ENCODE results near the gene DENND5A. TPM values are rescaled to one million over a fixed set of nuclear protein-coding genes. Genes with fewer than 3 reads are reported as not detected.

Gene DENND5A
- total and polyA plus RNA-seq, 10 of the 15 experiments (the other 5 are each of a cell fraction or from before 2014, with no cell fraction given), result 15.6 to 157 (median 85.1) TPM

- TF ChIP-seq ZBTB40 (IDR thresholded peaks at IDR 0.05; ENCODE audit: borderline replicate concordance) (no peak), RFX5 (IDR thresholded peaks at IDR 0.05; ENCODE audit: low read depth, low read length) (no peak), TARDBP (IDR thresholded peaks at IDR 0.05; ENCODE audit: borderline replicate concordance) (no peak), RELB (IDR thresholded peaks at IDR 0.05; ENCODE audit: low read depth) (no peak)
Measured at GRCh38 chr11:9293646-9294045, 28.5 kb upstream of the DENND5A start (continued).

GRCh38 chr11:9285850-9286587 lies 20.9 kb upstream of the DENND5A start:
- in situ Hi-C loops (cut with MboI) (no loop called here), intact Hi-C loops (cut with micrococcal nuclease; ENCODE audit: unreplicated experiment) (no loop called here)
- ChIA-PET POLR2A (interaction anchor here (0.6 kb wide), 2 partner anchors 79 to 1156 kb away, joined by 4 to 8 read pairs; no protein-coding TSS in a partner anchor), RAD21 (ENCODE audit: unreplicated experiment) (no interaction called here), CTCF (interaction anchor here (0.7 to 1.1 kb wide), 2 partner anchors 194 to 221 kb away, joined by 3 read pairs; no protein-coding TSS in a partner anchor), SMC1A (ENCODE audit: uncharacterized antibody, unreplicated experiment) (interaction anchor here (1.1 kb wide), 1 partner anchor 16 kb away, joined by 4 read pairs; no protein-coding TSS in a partner anchor)
- DNase-seq (ENCODE audit: low read depth, low spot score), result no peak
- H3K4me1 ChIP-seq (ENCODE audit: control insufficient read depth, insufficient read depth, low read length), result peaks cover under 1% of the 10 kb centered on the region; the same call in 1 of the 2 replicates
- no TSS peak for BruUV-seq (replicated peaks)
- no peak for ATAC-seq
- H3K4me2 ChIP-seq (ENCODE audit: control insufficient read depth, insufficient read depth), result no peak overlapping the region
- H3K9ac ChIP-seq (ENCODE audit: control insufficient read depth, insufficient read depth, low read length), result no peak overlapping the region
- H3K9me3 ChIP-seq (replicated peaks; ENCODE audit: control insufficient read depth, insufficient read depth, low read length), result no peaks in the 10 kb centered on the region
- H3K27me3 ChIP-seq (replicated peaks in 1 of 2; ENCODE audit: control insufficient read depth in 2 of 2, insufficient read depth in 2 of 2, low read length in 1 of 2), result no peaks in the 10 kb centered on the region
- H4K20me1 ChIP-seq (ENCODE audit: control insufficient read depth, insufficient read depth), result no peaks in the 10 kb centered on the region
- no peak overlapping the region for H3K4me3 ChIP-seq
- no peaks in the 10 kb centered on the region; a peak in 1 of 4 replicates for H3K36me3 ChIP-seq (ENCODE audit: control insufficient read depth in 2 of 2, insufficient read depth in 2 of 2, low read length in 1 of 2)
- no peak for FAIRE-seq
- no peaks in the 10 kb centered on the region for H3K79me2 ChIP-seq (ENCODE audit: control insufficient read depth, insufficient read depth, low read length)
- H3K27ac ChIP-seq (ENCODE audit: control insufficient read depth, insufficient read depth), result no peak overlapping the region
- H2AFZ ChIP-seq (ENCODE audit: control insufficient read depth, low read depth, low read length), result no peak overlapping the region
- WGBS (ENCODE audit: insufficient coverage, insufficient replicate concordance, low lambda C conversion rate, missing lambda C conversion rate), result 86% methylated on average over 14 of the region's 14 CpGs
- no peak for TF ChIP-seq MXI1 (IDR thresholded peaks at IDR 0.05; ENCODE audit: low read depth, low read length)
- TF ChIP-seq IRF5 (IDR thresholded peaks at IDR 0.05; ENCODE audit: borderline replicate concordance), result no peak
- TF ChIP-seq FOXM1 (IDR thresholded peaks at IDR 0.05; ENCODE audit: low read depth, low read length), result no peak
- TF ChIP-seq CTCF (IDR thresholded peaks at IDR 0.05 in 2 of 3, conservative IDR thresholded peaks at IDR 0.05 in 1 of 3; ENCODE audit: control insufficient read depth in 2 of 3, extremely low read depth in 1 of 3, insufficient read depth in 1 of 3, low read depth in 3 of 3, low read length in 3 of 3), result no peak
- no peak for TF ChIP-seq ELK1 (IDR thresholded peaks at IDR 0.05; ENCODE audit: low read depth, low read length)
- TF ChIP-seq LARP7 (IDR thresholded peaks at IDR 0.05), result no peak
